Measurements from ENCODE around the gene ITGA1. TPM values are rescaled to one million over a fixed set of nuclear protein-coding genes. Genes with fewer than 3 reads are reported as not detected.

Gene ITGA1
- total RNA-seq, 1 donor from 2014 or later: 9.1 TPM

GRCh38 chr5:53006911-53007890 lies 219.5 kb downstream of the ITGA1 start:
- no peak for DNase-seq (ENCODE audit: low spot score in 2 of 2, unreplicated experiment in 2 of 2)
- Mint-ChIP-seq H3K4me3 (no peak overlapping the region), H3K4me1 (peaks cover 18% of the 10 kb centered on the region), H3K27ac (no peak overlapping the region), H3K27me3 (ENCODE audit: low read depth) (no peaks in the 10 kb centered on the region), H3K9me3 (no peaks in the 10 kb centered on the region), H3K36me3 (no peaks in the 10 kb centered on the region)
- TF ChIP-seq, protein P1, sequence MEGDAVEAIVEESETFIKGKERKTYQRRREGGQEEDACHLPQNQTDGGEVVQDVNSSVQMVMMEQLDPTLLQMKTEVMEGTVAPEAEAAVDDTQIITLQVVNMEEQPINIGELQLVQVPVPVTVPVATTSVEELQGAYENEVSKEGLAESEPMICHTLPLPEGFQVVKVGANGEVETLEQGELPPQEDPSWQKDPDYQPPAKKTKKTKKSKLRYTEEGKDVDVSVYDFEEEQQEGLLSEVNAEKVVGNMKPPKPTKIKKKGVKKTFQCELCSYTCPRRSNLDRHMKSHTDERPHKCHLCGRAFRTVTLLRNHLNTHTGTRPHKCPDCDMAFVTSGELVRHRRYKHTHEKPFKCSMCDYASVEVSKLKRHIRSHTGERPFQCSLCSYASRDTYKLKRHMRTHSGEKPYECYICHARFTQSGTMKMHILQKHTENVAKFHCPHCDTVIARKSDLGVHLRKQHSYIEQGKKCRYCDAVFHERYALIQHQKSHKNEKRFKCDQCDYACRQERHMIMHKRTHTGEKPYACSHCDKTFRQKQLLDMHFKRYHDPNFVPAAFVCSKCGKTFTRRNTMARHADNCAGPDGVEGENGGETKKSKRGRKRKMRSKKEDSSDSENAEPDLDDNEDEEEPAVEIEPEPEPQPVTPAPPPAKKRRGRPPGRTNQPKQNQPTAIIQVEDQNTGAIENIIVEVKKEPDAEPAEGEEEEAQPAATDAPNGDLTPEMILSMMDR (IDR thresholded peaks at IDR 0.05; ENCODE audit: unreplicated experiment): no peak

GRCh38 chr5:53008751-53009150 lies 221.0 kb downstream of the ITGA1 start:
- Mint-ChIP-seq H3K27ac (no peak overlapping the region), H3K4me3 (no peak overlapping the region), H3K36me3 (peaks cover 7% of the 10 kb centered on the region), H3K4me1 (peaks cover 18% of the 10 kb centered on the region), H3K27me3 (ENCODE audit: low read depth) (no peaks in the 10 kb centered on the region), H3K9me3 (peaks cover 10% of the 10 kb centered on the region)
- TF ChIP-seq, protein P1 (IDR thresholded peaks at IDR 0.05; ENCODE audit: unreplicated experiment): no peak
- DNase-seq (ENCODE audit: low spot score in 2 of 2, unreplicated experiment in 2 of 2): no peak

Other genes starting within 250 kb of the ITGA1 start
- gene PELO, start within 50 bp of the ITGA1 start, total RNA-seq: 12.5 to 14.2 TPM (median 14.0 TPM) in 3 replicates
- gene ITGA2, start 201.4 kb downstream of the ITGA1 start, total RNA-seq: 4.1 to 4.7 TPM (median 4.1 TPM) in 3 replicates